Activated naive CD4-positive, alpha-beta T cell treated with anti-CD3 and anti-CD28 coated beads, Interleukin-2, amount 10 ng/mL, durations not matched to agents 7 days and 5 days (primary cell): Measurements from ENCODE around the gene CDH13.

Experiments used
- CTCF ChIA-PET: fragments of 350-600 bp; sonication (Branson Sonifier 250); formaldehyde crosslinking; loops from one replicate; lab custom pipeline; 2021; ENCODE audit warnings: antibody characterized with exemption; lab: Charles Lee
- DNase-seq: peaks from one replicate; pipeline ENCODE4 v3.0.0-alpha.2; 2020
- H3K27ac Mint-ChIP-seq: one replicate; pipeline ENCODE4 v1.8.0; 2021; ENCODE audit warnings: mild to moderate bottlenecking, moderate library complexity, mixed read lengths
- H3K27me3 Mint-ChIP-seq: one replicate; pipeline ENCODE4 v1.8.0; 2021; ENCODE audit warnings: mild to moderate bottlenecking, mixed read lengths
- H3K36me3 Mint-ChIP-seq: one replicate; pipeline ENCODE4 v1.8.0; 2021; ENCODE audit warnings: mixed read lengths
- H3K4me1 Mint-ChIP-seq: one replicate; pipeline ENCODE4 v1.8.0; 2021; ENCODE audit warnings: mixed read lengths
- H3K4me3 Mint-ChIP-seq: one replicate; pipeline ENCODE4 v1.8.0; 2021; ENCODE audit warnings: mild to moderate bottlenecking, moderate library complexity, mixed read lengths
- H3K9me3 Mint-ChIP-seq: one replicate; pipeline ENCODE4 v1.8.0; 2021; ENCODE audit warnings: mixed read lengths

CDH13 gene

DNA sequence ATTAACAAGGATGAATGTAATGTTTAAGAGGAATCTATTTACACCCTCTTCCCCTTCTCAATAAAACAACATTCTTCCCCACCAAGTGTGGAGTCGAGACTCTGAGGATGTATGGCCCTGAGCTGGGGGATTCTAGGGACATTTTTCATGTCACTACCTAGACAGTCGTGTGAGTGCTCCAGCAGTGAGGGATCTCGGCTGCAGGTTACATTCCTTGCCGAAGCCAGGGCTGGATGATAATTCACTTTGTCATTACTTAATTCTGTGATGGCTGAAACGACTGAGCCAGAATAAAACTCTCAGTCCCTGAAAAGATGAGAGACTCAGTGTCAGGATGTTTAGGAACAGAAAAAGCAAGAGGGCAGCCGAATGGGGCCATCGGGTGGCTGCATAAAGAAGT is 1074.1 kb downstream of the CDH13 start:
- DNase-seq, result no peak
- no peak overlapping the region for H3K4me3 Mint-ChIP-seq
- H3K36me3 Mint-ChIP-seq, result no peaks in the 10 kb centered on the region
- no peaks in the 10 kb centered on the region for H3K27me3 Mint-ChIP-seq
- no peak overlapping the region for H3K27ac Mint-ChIP-seq
- no peaks in the 10 kb centered on the region for H3K4me1 Mint-ChIP-seq
- peaks cover 4% of the 10 kb centered on the region for H3K9me3 Mint-ChIP-seq
- CTCF ChIA-PET, result no interaction called here

DNA sequence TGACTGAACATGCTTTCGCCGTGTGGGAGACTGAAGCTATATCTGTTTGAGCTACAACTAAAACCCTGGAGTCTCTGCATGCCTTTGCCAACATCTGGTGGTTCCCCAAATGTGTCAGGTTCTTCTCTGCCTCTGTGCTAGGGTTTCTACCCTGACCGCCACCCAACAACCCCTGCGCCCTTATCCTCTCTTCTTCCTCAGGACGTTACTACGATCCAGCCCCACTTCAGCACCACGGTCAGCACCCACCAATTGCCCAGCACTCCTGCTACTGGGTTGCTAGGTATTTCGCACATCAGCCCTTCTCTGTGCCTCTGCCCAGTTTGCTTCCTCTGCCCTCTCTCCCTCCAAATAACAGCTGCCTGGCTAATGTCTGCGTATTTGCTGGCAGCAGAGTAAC is 1074.7 kb downstream of the CDH13 start:
- Mint-ChIP-seq H3K36me3 (no peaks in the 10 kb centered on the region), H3K9me3 (peaks cover 4% of the 10 kb centered on the region), H3K27me3 (no peaks in the 10 kb centered on the region), H3K4me1 (no peaks in the 10 kb centered on the region), H3K4me3 (no peak overlapping the region), H3K27ac (no peak overlapping the region)
- CTCF ChIA-PET, result no interaction called here
- peak; percentile 53 for DNase-seq

DNA sequence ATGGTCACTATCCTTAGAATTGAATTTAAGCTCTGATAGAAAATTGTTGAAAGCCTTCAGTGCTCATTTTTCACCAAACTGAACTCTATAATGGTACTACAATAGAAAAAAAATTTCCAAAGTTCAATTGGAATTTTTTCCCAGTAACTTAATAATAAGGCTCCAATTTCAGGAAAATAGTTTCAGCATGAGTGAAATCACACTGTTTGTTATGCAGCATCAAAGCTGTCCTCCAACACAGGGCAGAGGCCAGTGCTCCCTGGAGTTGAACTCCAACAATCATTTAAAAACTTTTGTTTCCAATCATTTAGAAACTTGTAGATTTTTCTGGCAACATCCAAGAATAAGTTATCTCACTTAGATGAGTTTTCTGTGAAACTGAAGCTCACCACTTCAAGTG is 1077.9 kb downstream of the CDH13 start:
- Mint-ChIP-seq H3K9me3 (peaks cover 4% of the 10 kb centered on the region), H3K27ac (no peak overlapping the region), H3K4me3 (no peak overlapping the region), H3K27me3 (no peaks in the 10 kb centered on the region), H3K4me1 (no peaks in the 10 kb centered on the region), H3K36me3 (no peaks in the 10 kb centered on the region)
- CTCF ChIA-PET, result no interaction called here
- DNase-seq, result no peak

DNA sequence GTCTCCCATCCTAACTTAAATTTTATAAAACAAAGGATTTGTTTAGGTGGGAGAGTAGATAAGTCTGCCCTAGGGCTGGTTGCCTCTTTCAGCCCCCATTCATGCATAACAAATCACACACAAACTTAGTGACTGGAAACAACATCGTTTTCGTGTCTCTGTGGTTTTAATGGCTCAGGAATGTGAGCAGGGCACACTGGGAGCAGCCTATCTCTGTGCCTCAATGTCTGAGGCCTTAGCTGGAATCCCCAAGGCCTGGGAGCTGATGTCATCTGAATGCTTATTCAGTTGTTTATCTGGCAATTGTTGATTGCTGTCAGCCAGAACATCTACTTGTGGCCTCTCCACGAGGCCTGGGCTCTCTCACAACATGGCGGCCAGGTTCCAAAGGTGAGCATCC is 1079.1 kb downstream of the CDH13 start:
- Mint-ChIP-seq H3K36me3 (no peaks in the 10 kb centered on the region), H3K9me3 (peaks cover 2% of the 10 kb centered on the region), H3K4me1 (no peaks in the 10 kb centered on the region), H3K4me3 (no peak overlapping the region), H3K27ac (no peak overlapping the region), H3K27me3 (no peaks in the 10 kb centered on the region)
- DNase-seq, result no peak
- CTCF ChIA-PET, result no interaction called here

DNA sequence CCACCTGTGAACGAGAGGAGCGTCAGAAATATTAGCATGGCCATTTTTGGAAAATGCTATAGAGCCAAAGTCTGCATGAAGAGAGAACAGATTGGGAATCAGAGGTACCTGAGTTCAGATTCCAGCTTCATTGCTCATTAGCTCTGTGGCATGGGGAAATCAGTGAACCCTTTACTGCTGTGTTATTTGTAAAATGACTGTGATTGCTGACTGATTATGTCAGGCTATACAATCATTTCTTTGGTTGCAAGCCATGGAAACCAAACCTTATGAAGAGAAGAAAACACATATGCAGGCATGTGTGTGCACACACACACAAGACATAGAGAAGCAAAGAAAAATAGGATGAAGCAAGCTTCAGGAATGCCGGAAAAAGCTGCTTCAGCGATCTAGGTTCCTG is 1079.6 kb downstream of the CDH13 start:
- H3K27me3 Mint-ChIP-seq, result no peaks in the 10 kb centered on the region
- no peaks in the 10 kb centered on the region for H3K36me3 Mint-ChIP-seq
- CTCF ChIA-PET, result no interaction called here
- no peaks in the 10 kb centered on the region for H3K4me1 Mint-ChIP-seq
- no peak overlapping the region for H3K4me3 Mint-ChIP-seq
- no peak overlapping the region for H3K27ac Mint-ChIP-seq
- no peak for DNase-seq
- H3K9me3 Mint-ChIP-seq, result peaks cover 2% of the 10 kb centered on the region

DNA sequence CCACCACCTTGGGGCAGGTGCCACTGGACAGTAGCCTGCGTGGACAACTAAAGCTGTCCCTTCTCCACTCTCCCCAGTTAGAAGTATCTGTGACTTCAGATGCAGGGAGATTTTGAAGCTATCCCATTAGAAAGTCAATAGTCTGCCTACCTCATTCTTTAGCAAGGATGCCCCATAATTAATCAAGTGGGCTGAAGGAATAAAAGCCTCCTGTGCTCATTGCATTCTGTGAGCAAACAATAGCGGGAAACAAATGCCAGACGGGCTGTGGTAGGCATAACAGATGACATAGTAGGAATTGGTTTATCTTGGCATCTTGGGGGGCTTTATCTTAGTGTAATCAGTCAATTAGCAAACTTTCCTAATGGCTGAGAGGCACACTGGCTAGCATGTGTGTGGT is 1084.3 kb downstream of the CDH13 start:
- H3K36me3 Mint-ChIP-seq, result no peaks in the 10 kb centered on the region
- H3K27ac Mint-ChIP-seq, result no peak overlapping the region
- no peaks in the 10 kb centered on the region for H3K4me1 Mint-ChIP-seq
- no peak for DNase-seq
- H3K9me3 Mint-ChIP-seq, result no peaks in the 10 kb centered on the region
- CTCF ChIA-PET, result no interaction called here
- no peaks in the 10 kb centered on the region for H3K27me3 Mint-ChIP-seq
- H3K4me3 Mint-ChIP-seq, result no peak overlapping the region

DNA sequence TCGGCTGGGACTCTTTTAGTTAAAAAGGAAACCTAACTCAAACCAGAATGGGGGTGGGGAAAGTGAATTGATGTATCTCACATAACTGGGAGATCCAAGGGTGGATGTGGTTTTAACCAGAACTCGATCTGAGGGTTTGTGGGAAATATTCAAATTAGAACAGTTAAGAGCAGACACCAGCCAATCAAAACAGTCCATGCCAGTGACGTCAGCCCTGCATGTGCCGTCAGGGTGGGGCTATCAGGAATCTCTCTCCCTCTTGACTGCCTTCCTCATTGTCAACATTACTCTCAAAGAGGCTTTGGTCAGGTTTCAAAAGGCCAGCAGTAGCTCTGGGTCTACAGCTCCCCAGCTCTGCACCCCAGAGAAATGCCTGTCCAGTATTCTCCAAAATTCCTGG is 1086.8 kb downstream of the CDH13 start:
- CTCF ChIA-PET, result no interaction called here
- H3K4me3 Mint-ChIP-seq, result no peak overlapping the region
- H3K4me1 Mint-ChIP-seq, result no peaks in the 10 kb centered on the region
- no peak overlapping the region for H3K27ac Mint-ChIP-seq
- H3K27me3 Mint-ChIP-seq, result no peaks in the 10 kb centered on the region
- no peaks in the 10 kb centered on the region for H3K36me3 Mint-ChIP-seq
- no peaks in the 10 kb centered on the region for H3K9me3 Mint-ChIP-seq
- no peak for DNase-seq

DNA sequence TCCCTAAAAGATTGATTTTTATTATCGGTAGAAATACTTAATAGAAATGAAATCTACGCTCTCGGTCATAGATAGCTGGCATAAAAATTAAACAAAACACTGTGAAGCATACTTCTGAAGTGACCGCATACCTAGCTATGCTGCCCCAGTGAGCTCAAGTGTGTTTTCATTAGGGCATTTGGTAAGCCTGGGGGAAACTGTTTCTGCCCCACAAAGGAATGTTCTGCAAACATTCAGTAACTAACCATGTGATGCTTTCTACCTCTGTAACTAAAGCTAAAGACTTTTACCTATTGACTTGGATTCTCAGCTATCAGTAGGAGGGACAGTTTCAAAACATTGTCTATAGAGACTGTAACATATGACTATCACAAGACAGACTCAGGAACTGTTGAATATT is 1087.5 kb downstream of the CDH13 start:
- H3K27me3 Mint-ChIP-seq, result no peaks in the 10 kb centered on the region
- no peaks in the 10 kb centered on the region for H3K4me1 Mint-ChIP-seq
- CTCF ChIA-PET, result no interaction called here
- no peaks in the 10 kb centered on the region for H3K36me3 Mint-ChIP-seq
- H3K27ac Mint-ChIP-seq, result no peak overlapping the region
- no peak for DNase-seq
- H3K9me3 Mint-ChIP-seq, result no peaks in the 10 kb centered on the region
- no peak overlapping the region for H3K4me3 Mint-ChIP-seq

DNA sequence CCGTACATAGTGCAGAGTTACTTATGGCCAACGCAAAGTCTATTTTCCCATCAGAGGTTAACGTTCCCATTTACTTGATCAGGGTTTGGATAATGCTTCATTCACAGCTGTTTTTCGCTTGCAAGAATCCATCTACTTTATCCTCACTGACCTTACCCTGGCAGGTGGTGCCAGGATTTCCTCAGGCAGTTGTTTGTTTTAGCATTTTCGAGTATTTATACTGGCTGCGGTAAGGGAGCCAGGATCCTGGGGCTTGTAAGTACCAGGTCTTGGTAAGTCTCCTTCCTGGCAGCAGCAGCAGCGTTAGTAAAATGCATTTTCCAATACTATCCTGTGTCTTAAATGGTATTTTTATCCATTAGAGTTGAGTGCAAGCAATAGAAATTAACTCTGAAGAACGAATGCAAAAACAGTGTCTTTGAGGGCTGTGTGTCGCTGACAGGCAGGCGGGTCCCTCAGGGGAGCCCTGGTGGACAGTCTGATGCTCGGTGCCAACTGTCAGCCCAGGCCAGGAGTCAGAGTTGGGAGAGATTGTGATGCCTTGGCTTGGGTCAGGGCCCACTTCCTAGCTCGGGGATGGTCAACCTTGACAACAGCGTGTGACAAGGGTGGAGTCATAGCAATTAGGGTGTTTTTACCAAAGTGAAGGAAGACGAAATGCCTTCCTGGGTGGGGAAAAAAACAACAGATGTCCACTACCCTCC is 1088.6 kb downstream of the CDH13 start:
- peaks cover 2% of the 10 kb centered on the region for H3K9me3 Mint-ChIP-seq
- no peak overlapping the region for H3K4me3 Mint-ChIP-seq
- DNase-seq, result no peak
- no peaks in the 10 kb centered on the region for H3K27me3 Mint-ChIP-seq
- CTCF ChIA-PET, result no interaction called here
- no peak overlapping the region for H3K27ac Mint-ChIP-seq
- H3K36me3 Mint-ChIP-seq, result no peaks in the 10 kb centered on the region
- no peaks in the 10 kb centered on the region for H3K4me1 Mint-ChIP-seq

DNA sequence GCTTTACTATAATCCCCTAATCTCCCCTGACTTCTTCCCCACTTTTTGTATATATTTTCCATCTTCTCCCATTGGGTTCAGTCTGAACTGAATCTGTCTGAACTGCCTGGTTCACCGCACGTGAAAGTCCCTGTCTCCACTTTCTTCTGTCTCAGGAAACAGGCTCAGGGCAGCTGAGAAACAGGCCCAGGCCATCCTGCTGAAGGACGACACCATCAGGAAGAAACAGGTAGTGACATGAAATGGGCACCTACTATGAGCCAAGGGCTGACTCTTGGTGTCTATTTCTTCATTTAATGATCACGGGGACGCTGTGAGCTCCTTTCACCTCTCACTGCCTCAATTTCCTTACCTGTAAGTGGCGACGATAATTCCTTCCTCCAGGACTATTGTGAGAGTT is 1090.5 kb downstream of the CDH13 start:
- H3K27me3 Mint-ChIP-seq, result no peaks in the 10 kb centered on the region
- no peak overlapping the region for H3K27ac Mint-ChIP-seq

DNA sequence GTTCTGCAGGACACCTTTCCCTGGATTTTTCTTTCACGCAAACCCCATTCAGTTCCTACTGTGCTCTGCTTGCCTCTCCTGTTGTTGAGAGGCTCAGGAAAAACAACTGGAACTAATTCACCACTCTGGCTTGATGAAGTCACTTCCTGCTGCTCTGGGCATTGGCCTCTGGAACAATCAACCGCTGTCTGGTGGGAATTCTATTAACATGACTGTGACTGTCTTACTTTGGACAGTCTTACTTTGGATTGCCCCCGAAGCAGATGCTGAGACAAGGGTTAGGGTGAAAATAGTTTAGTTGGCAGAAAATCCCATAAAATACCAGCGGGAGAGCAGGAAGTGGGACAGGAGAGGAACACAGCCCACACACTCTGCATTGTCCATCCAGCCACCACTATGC is 1091.0 kb downstream of the CDH13 start:
- Mint-ChIP-seq H3K9me3 (peaks cover 2% of the 10 kb centered on the region), H3K36me3 (no peaks in the 10 kb centered on the region), H3K27me3 (no peaks in the 10 kb centered on the region), H3K4me1 (no peaks in the 10 kb centered on the region), H3K4me3 (no peak overlapping the region), H3K27ac (no peak overlapping the region)
- CTCF ChIA-PET, result no interaction called here
- DNase-seq, result no peak

More for the DNA sequence above, 1090.5 kb downstream of the CDH13 start:
- no peaks in the 10 kb centered on the region for H3K36me3 Mint-ChIP-seq
- no peak for DNase-seq
- CTCF ChIA-PET, result no interaction called here
- no peaks in the 10 kb centered on the region for H3K4me1 Mint-ChIP-seq
- H3K4me3 Mint-ChIP-seq, result no peak overlapping the region
- H3K9me3 Mint-ChIP-seq, result peaks cover 2% of the 10 kb centered on the region

DNA sequence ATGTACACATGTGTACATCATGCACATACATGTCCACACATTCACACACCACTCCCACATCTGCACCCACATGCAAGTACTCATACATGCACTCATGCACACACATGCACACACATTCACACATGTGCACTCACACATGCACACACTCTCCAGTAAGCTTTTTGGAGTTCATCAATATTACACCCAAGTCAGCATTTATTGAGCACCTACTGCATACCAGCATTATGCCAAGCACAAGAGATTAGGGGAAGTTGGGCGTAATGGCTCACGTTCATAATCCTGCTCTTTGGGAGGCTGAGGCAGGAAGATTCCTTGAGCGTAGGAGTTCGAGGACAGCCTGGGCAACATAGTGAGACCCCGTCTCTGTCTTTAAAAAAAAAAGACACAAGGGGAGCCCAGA is 1093.4 kb downstream of the CDH13 start:
- Mint-ChIP-seq H3K27me3 (no peaks in the 10 kb centered on the region), H3K9me3 (peaks cover 4% of the 10 kb centered on the region), H3K4me3 (no peak overlapping the region), H3K4me1 (no peaks in the 10 kb centered on the region), H3K36me3 (no peaks in the 10 kb centered on the region), H3K27ac (no peak overlapping the region)
- DNase-seq, result no peak
- CTCF ChIA-PET, result no interaction called here

DNA sequence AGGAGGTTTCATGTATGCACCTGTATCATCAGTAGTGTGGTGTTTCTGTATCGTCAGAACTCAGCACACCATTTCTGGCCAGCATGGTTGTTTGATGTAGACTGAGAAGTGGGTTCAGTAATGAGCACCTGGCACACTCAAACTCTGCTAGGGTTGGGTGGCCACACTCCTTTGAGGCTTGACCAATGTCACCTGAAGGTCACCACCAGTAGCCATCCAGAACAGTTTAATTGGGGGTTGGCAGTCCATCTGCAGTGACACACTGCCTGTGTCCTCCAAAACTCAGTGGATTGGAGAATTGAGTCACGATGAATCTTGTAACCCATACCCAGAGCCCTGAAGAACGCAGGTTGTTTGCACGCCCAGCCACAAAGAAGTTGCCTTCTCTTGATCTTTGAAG is 1094.2 kb downstream of the CDH13 start:
- no peaks in the 10 kb centered on the region for H3K27me3 Mint-ChIP-seq
- no peak overlapping the region for H3K27ac Mint-ChIP-seq
- no peak overlapping the region for H3K4me3 Mint-ChIP-seq
- H3K36me3 Mint-ChIP-seq, result no peaks in the 10 kb centered on the region
- peaks cover 4% of the 10 kb centered on the region for H3K9me3 Mint-ChIP-seq
- CTCF ChIA-PET, result no interaction called here
- no peak for DNase-seq
- H3K4me1 Mint-ChIP-seq, result no peaks in the 10 kb centered on the region

DNA sequence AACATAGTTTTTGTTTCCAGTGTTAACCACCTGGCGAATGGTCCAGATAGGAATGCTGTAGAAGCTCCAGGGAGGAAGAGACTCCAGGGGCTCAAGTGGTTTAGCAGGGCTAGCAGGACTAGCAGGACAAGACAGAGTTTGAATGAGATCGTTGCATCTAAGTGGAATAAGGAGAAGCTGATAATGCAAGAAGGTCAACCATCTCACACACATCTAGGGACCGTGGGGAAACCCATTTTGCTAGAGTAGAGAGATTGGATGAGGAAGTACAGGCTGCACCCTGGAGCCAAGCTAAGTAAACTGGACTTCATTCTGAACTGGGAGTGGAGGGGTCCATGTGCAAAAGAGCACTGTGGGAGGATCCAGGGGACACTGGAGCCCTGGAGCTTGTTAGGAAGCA is 1094.9 kb downstream of the CDH13 start:
- Mint-ChIP-seq H3K36me3 (no peaks in the 10 kb centered on the region), H3K27ac (no peak overlapping the region), H3K27me3 (no peaks in the 10 kb centered on the region), H3K4me1 (no peaks in the 10 kb centered on the region), H3K4me3 (no peak overlapping the region), H3K9me3 (peaks cover 4% of the 10 kb centered on the region)
- CTCF ChIA-PET, result no interaction called here
- DNase-seq, result no peak

DNA sequence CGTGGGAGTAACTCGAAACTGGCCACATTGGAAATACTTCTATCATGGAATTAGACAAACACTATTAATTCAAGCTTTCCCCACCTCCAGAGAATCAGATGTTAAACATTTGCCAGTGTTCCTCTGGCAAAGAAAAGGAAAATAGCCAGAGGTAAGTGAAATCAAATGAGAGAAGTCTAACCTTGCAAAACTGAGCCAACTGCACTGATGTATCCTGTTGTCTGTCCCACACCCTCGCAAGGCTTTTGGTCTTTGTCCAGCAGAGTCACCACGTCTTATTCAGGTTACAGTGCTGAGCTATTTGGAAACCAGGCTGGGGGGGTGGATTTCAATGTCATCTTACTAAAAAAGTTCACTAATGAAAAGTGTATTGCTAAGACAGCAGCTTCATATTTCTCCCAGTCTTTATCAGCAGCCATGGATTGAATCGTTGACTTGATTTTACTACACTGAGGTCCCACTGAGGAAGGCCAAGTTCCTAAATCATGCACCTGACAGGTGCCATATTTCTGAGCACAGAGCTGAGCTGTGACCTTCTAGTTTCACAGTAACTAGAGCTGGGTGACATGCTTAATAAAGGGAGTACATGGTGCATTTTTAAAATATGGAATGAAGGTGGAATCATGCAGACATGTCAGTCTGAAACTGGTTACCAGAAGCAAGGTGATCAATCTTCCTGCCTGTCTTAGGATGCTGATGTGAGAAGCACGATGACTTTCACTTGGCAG is 1095.9 kb downstream of the CDH13 start:
- peaks cover 4% of the 10 kb centered on the region for H3K9me3 Mint-ChIP-seq
- no peaks in the 10 kb centered on the region for H3K27me3 Mint-ChIP-seq
- CTCF ChIA-PET, result no interaction called here
- no peaks in the 10 kb centered on the region for H3K36me3 Mint-ChIP-seq
- no peak overlapping the region for H3K27ac Mint-ChIP-seq
- H3K4me1 Mint-ChIP-seq, result peaks cover 2% of the 10 kb centered on the region
- H3K4me3 Mint-ChIP-seq, result no peak overlapping the region
- DNase-seq, result no peak
